SK-N-SH (cell line): ENCODE measurements around the gene TMX2. TPM values are rescaled to one million over a fixed set of nuclear protein-coding genes. Genes with fewer than 3 reads are reported as not detected.

Experiments used
- CTCF ChIA-PET: fragments of 300-600, 350-600 bp; formaldehyde crosslinking; extraction: SDS; loops from one replicate; lab custom pipeline; 2021; lab: Yijun Ruan, JAX
- POLR2A ChIA-PET: fragments of 350-600 bp; sonication (Branson Sonifier 250); formaldehyde crosslinking; extraction: SDS; loops from one replicate; lab custom pipeline; 2020; ENCODE audit warnings: antibody characterized with exemption, inconsistent platforms; lab: Yijun Ruan, JAX
- DNase-seq: peaks from one replicate; pipeline ENCODE4 v3.0.0; 2012
- H2AFZ ChIP-seq: fragments of 200-600 bp; sonication (generic); 2 replicates; pipeline ENCODE4 v1.8.1; 2016; ENCODE audit warnings: antibody characterized with exemption, mild to moderate bottlenecking, low read depth
- H3F3A ChIP-seq: fragments of 200-600 bp; sonication (generic); replicated peaks from 2 replicates; pipeline ENCODE3; 2016; ENCODE audit warnings: antibody characterized with exemption, mild to moderate bottlenecking; ENCODE audit not compliant: insufficient read depth
- H3K27ac ChIP-seq, 2 experiments: fragments of 200-500 bp in 1 of 2; fragments of 200-600 bp in 1 of 2; sonication (Bioruptor generic) in 1 of 2; sonication (generic), shearing (Covaris generic) in 1 of 2; 2 replicates each; pipeline versions ENCODE4 v1.5.1 to v1.6.1; 2014 to 2016; ENCODE audit warnings: low read depth in 2 of 2, inconsistent platforms in 1 of 2, low read length in 1 of 2, mild to moderate bottlenecking in 1 of 2, mixed read lengths in 1 of 2
- H3K27me3 ChIP-seq: fragments of 200-600 bp; sonication (generic), shearing (Covaris generic); 2 replicates; pipeline ENCODE4 v1.6.1; 2016; ENCODE audit warnings: mixed run types; ENCODE audit not compliant: insufficient read depth
- H3K36me3 ChIP-seq, 2 experiments: fragments of 200-500 bp in 1 of 2; fragments of 200-600 bp in 1 of 2; sonication (Bioruptor generic) in 1 of 2; sonication (generic) in 1 of 2; replicated peaks in 1 of 2; 2 replicates each; pipeline versions ENCODE3 to v1.5.1; 2014 to 2016; ENCODE audit warnings: low read length in 1 of 2, mild to moderate bottlenecking in 1 of 2; ENCODE audit not compliant: insufficient read depth in 2 of 2, control insufficient read depth in 1 of 2
- H3K4me1 ChIP-seq, 2 experiments: fragments of 200-500 bp in 1 of 2; fragments of 200-600 bp in 1 of 2; sonication (Bioruptor generic) in 1 of 2; sonication (generic), shearing (Covaris generic) in 1 of 2; 2 replicates each; pipeline versions ENCODE4 v1.5.1 to v1.6.1; 2014 to 2016; ENCODE audit warnings: low read depth in 1 of 2, low read length in 1 of 2, mixed run types in 1 of 2; ENCODE audit not compliant: insufficient read depth in 2 of 2, control insufficient read depth in 1 of 2
- H3K4me2 ChIP-seq: fragments of 200-600 bp; sonication (generic), shearing (Covaris generic); 2 replicates; pipeline ENCODE4 v1.6.1; 2017; ENCODE audit warnings: mixed run types
- H3K4me3 ChIP-seq, 2 experiments: fragments of 200-500 bp in 1 of 2; fragments of 200-600 bp in 1 of 2; sonication (Bioruptor generic) in 1 of 2; sonication (generic), shearing (Covaris generic) in 1 of 2; 2 replicates each; pipeline versions ENCODE4 v1.5.1 to v1.8.1; 2014 to 2016; ENCODE audit warnings: low read depth in 2 of 2, inconsistent platforms in 1 of 2, low read length in 1 of 2, mild to moderate bottlenecking in 1 of 2, mixed read lengths in 1 of 2, moderate library complexity in 1 of 2
- H3K79me2 ChIP-seq: fragments of 200-600 bp; sonication (generic); 2 replicates; pipeline ENCODE4 v1.8.1; 2017; ENCODE audit warnings: mild to moderate bottlenecking; ENCODE audit not compliant: insufficient read depth
- H3K9ac ChIP-seq: fragments of 200-600 bp; sonication (generic); 2 replicates; pipeline ENCODE4 v1.6.1; 2017; ENCODE audit warnings: mixed run types
- H3K9me2 ChIP-seq: fragments of 200-600 bp; sonication (generic); 2 replicates; pipeline ENCODE4 v1.6.1; 2017; ENCODE audit warnings: mixed run types
- H3K9me3 ChIP-seq: fragments of 200-600 bp; sonication (generic); 2 replicates; pipeline ENCODE4 v1.6.1; 2017; ENCODE audit warnings: mixed run types, mild to moderate bottlenecking, moderate library complexity
- H4K20me1 ChIP-seq: fragments of 200-600 bp; sonication (generic); 2 replicates; pipeline ENCODE4 v1.6.1; 2017; ENCODE audit warnings: mild to moderate bottlenecking, mixed run types; ENCODE audit not compliant: insufficient read depth
- EP300 ChIP-seq, 2 experiments: IDR thresholded peaks; 2 replicates each; pipeline versions ENCODE4 v1.4.0 to v1.6.1; 2012; ENCODE audit warnings: borderline replicate concordance in 1 of 2, low read depth in 1 of 2, low read length in 1 of 2
- EZH2phosphoT487 ChIP-seq: fragments of 200-600 bp; sonication (generic); IDR thresholded peaks from 2 replicates; pipeline ENCODE4 v1.6.1; 2017; ENCODE audit warnings: low read depth, mixed run types, mild to moderate bottlenecking, antibody characterized with exemption, moderate library complexity, borderline replicate concordance
- FOXJ3 ChIP-seq: sonication (generic); formaldehyde crosslinking; IDR thresholded peaks from 2 replicates; pipeline ENCODE4 v1.5.1; 2020; ENCODE audit warnings: mild to moderate bottlenecking, missing genetic modification reagents
- FOXM1 ChIP-seq: IDR thresholded peaks from 2 replicates; pipeline ENCODE4 v1.4.0; 2012; ENCODE audit warnings: low read depth, mild to moderate bottlenecking
- GABPA ChIP-seq: IDR thresholded peaks from 2 replicates; pipeline ENCODE4 v1.4.0; 2012; ENCODE audit warnings: low read depth, mild to moderate bottlenecking
- GATA2 ChIP-seq: sonication (generic); formaldehyde crosslinking; IDR thresholded peaks from 2 replicates; pipeline ENCODE4 v1.5.0; 2020; ENCODE audit warnings: mild to moderate bottlenecking, missing genetic modification reagents
- MEF2A ChIP-seq: IDR thresholded peaks from 2 replicates; pipeline ENCODE4 v1.4.0; 2012; ENCODE audit warnings: low read depth, borderline replicate concordance
- NFIC ChIP-seq: IDR thresholded peaks from 2 replicates; pipeline ENCODE4 v1.4.0; 2012; ENCODE audit warnings: borderline replicate concordance
- NRF1 ChIP-seq: IDR thresholded peaks from 2 replicates; pipeline ENCODE4 v1.6.1; 2012; ENCODE audit warnings: low read depth, mild to moderate bottlenecking, low read length
- RAD21 ChIP-seq: IDR thresholded peaks from 2 replicates; pipeline ENCODE4 v1.6.1; 2012; ENCODE audit warnings: mild to moderate bottlenecking, low read length
- RXRA ChIP-seq: IDR thresholded peaks from 2 replicates; pipeline ENCODE4 v1.4.0; 2012; ENCODE audit warnings: low read depth, mild to moderate bottlenecking, borderline replicate concordance
- SIN3A ChIP-seq: IDR thresholded peaks from 2 replicates; pipeline ENCODE4 v1.6.1; 2012; ENCODE audit warnings: low read depth, mild to moderate bottlenecking, low read length, moderate library complexity, borderline replicate concordance
- TCF12 ChIP-seq: IDR thresholded peaks from 2 replicates; pipeline ENCODE4 v1.4.0; 2012
- YY1 ChIP-seq: IDR thresholded peaks from 2 replicates; pipeline ENCODE4 v1.4.0; 2012; ENCODE audit warnings: low read depth, mild to moderate bottlenecking
- WGBS: methylation state at CpG from one replicate; pipeline ENCODE4 v1.1.6; 2017; ENCODE audit warnings: low lambda C conversion rate; 5-methylcytosine and 5-hydroxymethylcytosine counted together
- polyA plus RNA-seq, 3 experiments: library from polyadenylated mRNA; depleted of rRNA; stranded (reverse); fragments of >200 nt; gene quantifications; 2 replicates each; pipeline ENCODE4 v1.2.3, GENCODE V29; 2012
- TF ChIP-seq, protein P1 (sequence below): IDR thresholded peaks from 2 replicates; pipeline ENCODE4 v1.6.1; 2012; ENCODE audit warnings: mild to moderate bottlenecking, low read depth, low read length, moderate library complexity
- TF ChIP-seq, protein P2 (sequence below): IDR thresholded peaks from 2 replicates; pipeline ENCODE4 v1.4.0; 2012; ENCODE audit warnings: low read depth
- TF ChIP-seq, protein P3 (sequence below): IDR thresholded peaks from 2 replicates; pipeline ENCODE4 v1.4.0; 2012; ENCODE audit warnings: low read depth, borderline replicate concordance

TMX2 gene
- polyA plus RNA-seq, 1 of the 3 experiments (the other 2 are of a cell fraction): 88.6 TPM

DNA sequence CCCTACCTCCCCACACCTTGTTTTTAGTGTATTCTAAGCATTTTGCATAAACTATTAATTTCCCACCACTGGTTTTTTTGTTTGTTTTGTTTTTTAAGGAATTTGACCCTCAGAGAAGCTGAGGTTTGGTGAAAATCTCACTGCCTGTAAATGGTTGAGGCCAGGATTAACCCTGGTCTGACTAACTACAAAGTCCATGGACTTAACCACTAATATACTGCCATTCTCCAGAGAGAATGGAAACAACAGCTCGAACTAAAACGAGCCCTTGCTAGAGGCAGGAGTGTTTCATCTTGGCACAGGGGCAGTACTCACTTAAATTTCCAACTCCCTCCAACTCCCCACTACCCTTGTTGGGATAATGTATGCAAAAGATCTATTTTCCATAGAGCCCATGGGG is 52.2 kb downstream of the TMX2 start (continued):
- TF ChIP-seq, protein P1, sequence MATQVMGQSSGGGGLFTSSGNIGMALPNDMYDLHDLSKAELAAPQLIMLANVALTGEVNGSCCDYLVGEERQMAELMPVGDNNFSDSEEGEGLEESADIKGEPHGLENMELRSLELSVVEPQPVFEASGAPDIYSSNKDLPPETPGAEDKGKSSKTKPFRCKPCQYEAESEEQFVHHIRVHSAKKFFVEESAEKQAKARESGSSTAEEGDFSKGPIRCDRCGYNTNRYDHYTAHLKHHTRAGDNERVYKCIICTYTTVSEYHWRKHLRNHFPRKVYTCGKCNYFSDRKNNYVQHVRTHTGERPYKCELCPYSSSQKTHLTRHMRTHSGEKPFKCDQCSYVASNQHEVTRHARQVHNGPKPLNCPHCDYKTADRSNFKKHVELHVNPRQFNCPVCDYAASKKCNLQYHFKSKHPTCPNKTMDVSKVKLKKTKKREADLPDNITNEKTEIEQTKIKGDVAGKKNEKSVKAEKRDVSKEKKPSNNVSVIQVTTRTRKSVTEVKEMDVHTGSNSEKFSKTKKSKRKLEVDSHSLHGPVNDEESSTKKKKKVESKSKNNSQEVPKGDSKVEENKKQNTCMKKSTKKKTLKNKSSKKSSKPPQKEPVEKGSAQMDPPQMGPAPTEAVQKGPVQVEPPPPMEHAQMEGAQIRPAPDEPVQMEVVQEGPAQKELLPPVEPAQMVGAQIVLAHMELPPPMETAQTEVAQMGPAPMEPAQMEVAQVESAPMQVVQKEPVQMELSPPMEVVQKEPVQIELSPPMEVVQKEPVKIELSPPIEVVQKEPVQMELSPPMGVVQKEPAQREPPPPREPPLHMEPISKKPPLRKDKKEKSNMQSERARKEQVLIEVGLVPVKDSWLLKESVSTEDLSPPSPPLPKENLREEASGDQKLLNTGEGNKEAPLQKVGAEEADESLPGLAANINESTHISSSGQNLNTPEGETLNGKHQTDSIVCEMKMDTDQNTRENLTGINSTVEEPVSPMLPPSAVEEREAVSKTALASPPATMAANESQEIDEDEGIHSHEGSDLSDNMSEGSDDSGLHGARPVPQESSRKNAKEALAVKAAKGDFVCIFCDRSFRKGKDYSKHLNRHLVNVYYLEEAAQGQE: no peak

DNA sequence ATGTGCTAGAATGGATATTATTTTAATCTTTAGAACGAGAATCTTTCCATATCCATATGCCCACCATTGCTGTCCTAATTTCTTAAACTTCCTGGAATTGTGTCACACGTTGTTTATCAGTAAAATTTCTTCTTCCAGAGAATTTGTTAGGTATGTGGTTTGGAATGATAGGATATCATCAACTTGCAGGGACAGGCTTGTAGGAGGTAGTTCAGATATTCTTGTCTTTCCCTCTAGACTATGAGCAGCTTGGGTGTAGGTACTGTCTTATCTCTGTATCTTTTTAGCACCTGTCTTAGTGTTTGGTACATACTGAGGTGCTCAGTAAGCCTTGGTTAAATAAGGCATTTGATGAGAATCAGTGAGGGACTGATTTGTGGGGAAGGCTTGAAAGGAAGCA is 52.6 kb downstream of the TMX2 start:
- Histone ChIP-seq H3K79me2 (peaks cover 83% of the 10 kb centered on the region), H3K27me3 (no peaks in the 10 kb centered on the region), H3K4me1 (peaks cover 5 to 17% of the 10 kb centered on the region in 2 experiments; a peak in 3 of 4 replicates), H3F3A (peaks cover 5% of the 10 kb centered on the region), H3K4me3 (peak overlapping the region in 1 of 2 experiments; percentile 63; a peak in 2 of 4 replicates), H3K36me3 (peaks cover 0 to 7% of the 10 kb centered on the region in 2 experiments), H3K4me2 (peak overlapping the region; percentile 86), H3K9me2 (no peaks in the 10 kb centered on the region), H4K20me1 (peaks cover 52% of the 10 kb centered on the region), H2AFZ (no peak overlapping the region), H3K9ac (no peak overlapping the region), H3K9me3 (no peaks in the 10 kb centered on the region), H3K27ac (no peak overlapping the region)
- DNase-seq: no peak
- ChIA-PET POLR2A (interaction anchor here (0.7 kb wide), 1 partner anchor 11 kb away, joined by 3 read pairs; no protein-coding TSS in a partner anchor), CTCF (interaction anchor here (1.0 to 10.0 kb wide), 3 partner anchors 11 to 35 kb away, joined by 3 to 116 read pairs (median 12); no protein-coding TSS in a partner anchor)
- WGBS: 66% methylated on average over 2 of the region's 2 CpGs
- TF ChIP-seq GATA2 (CRISPR knock-in tag) (no peak), MEF2A (no peak), FOXJ3 (CRISPR knock-in tag) (no peak), TCF12 (no peak), EP300 (IDR thresholded peaks at IDR 0.05; ENCODE audit: borderline replicate concordance in 1 of 2, low read depth in 1 of 2, low read length in 1 of 2) (no peak), NRF1 (no peak), YY1 (no peak), NFIC (no peak), GABPA (no peak), EZH2phosphoT487 (no peak), RAD21 (no peak), SIN3A (no peak), FOXM1 (no peak), RXRA (no peak)
- TF ChIP-seq, protein P2, sequence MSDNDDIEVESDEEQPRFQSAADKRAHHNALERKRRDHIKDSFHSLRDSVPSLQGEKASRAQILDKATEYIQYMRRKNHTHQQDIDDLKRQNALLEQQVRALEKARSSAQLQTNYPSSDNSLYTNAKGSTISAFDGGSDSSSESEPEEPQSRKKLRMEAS: no peak
- TF ChIP-seq, protein P3, sequence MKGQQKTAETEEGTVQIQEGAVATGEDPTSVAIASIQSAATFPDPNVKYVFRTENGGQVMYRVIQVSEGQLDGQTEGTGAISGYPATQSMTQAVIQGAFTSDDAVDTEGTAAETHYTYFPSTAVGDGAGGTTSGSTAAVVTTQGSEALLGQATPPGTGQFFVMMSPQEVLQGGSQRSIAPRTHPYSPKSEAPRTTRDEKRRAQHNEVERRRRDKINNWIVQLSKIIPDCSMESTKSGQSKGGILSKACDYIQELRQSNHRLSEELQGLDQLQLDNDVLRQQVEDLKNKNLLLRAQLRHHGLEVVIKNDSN: no peak
- TF ChIP-seq, protein P1: no peak
